Dendritic cell treated with granulocyte-macrophage colony-stimulating factor and Interleukin-4, amounts not matched to agents 40 ng/mL and 50 ng/mL, for 4 days (primary cell): ENCODE measurements around the gene ERP27.

Source experiments
- H3K27ac Mint-ChIP-seq: one replicate; pipeline ENCODE4 v1.8.0; 2022; ENCODE audit warnings: mild to moderate bottlenecking, mixed read lengths
- H3K27me3 Mint-ChIP-seq: one replicate; pipeline ENCODE4 v1.8.0; 2022; ENCODE audit warnings: mild to moderate bottlenecking, mixed read lengths
- H3K36me3 Mint-ChIP-seq: one replicate; pipeline ENCODE4 v1.8.0; 2022; ENCODE audit warnings: low read depth, mixed read lengths
- H3K4me1 Mint-ChIP-seq: one replicate; pipeline ENCODE4 v1.8.0; 2022; ENCODE audit warnings: low read depth, mixed read lengths
- H3K4me3 Mint-ChIP-seq: one replicate; pipeline ENCODE4 v1.8.0; 2022; ENCODE audit warnings: mild to moderate bottlenecking, moderate library complexity, mixed read lengths
- H3K9me3 Mint-ChIP-seq: one replicate; pipeline ENCODE4 v1.8.0; 2022; ENCODE audit warnings: mixed read lengths
- intact Hi-C: fragments of 100-400 bp; cut with micrococcal nuclease; formaldehyde crosslinking; loops from one replicate; pipeline ENCODE4 v1.15.0; 2022

ERP27 gene

DNA sequence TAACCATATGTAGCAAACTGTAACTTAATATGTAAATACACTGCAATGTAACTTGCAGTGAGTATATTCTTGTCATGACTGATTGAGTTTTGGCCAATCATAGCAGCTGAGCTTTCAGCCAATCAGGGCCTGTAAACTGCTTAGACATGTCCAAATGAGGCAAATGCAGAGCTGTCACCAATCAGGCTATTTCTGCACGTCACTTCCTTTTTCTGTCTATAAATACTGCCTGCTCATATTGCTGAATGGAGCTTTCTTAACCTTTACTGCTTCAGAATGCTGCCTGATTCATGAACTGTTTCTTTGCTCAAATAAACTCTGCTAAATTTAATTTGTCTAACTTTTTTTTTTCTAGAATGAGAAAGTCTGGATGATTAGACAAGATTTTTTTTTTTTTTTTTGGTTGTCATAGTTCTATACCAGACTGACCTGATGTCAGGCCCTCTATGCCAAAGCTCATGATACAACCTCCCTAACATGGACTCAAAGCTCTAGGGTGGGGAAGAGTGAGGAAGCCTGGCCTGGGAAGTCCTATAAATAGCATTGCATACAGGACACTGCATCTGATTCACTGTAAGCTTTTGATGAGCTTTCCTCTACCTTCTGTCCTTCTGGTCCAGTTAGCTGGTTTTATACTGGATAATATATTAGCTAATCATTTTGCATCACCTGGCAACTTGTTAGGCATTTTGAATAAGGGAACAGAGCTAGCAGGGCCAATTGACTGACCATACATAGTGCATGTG lies 64.7 kb downstream of the ERP27 start:
- Mint-ChIP-seq H3K9me3 (no peaks in the 10 kb centered on the region), H3K4me3 (no peak overlapping the region), H3K27me3 (no peaks in the 10 kb centered on the region), H3K27ac (no peak overlapping the region), H3K4me1 (no peaks in the 10 kb centered on the region), H3K36me3 (no peaks in the 10 kb centered on the region)
- intact Hi-C loops, result no loop called here

DNA sequence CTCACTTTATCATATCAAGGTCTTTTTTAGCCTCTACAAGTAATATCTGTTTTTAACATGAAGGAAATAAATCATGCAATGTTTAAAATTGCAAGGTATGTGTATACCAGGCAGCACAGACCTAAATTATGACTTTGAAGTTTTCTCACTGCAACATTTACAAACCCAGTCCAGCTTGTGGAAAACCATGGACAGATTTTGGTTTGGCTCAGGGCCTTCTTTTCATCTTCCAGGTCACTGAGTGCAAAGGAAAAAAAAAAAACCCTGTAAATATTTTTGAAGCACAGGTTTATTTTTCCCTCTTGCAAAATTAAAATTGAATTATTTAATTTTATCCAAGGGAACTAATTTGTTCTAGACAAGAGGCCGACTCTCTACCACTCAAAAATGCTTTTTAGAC lies 66.5 kb downstream of the ERP27 start:
- H3K27me3 Mint-ChIP-seq, result no peaks in the 10 kb centered on the region
- no peaks in the 10 kb centered on the region for H3K36me3 Mint-ChIP-seq
- H3K4me1 Mint-ChIP-seq, result no peaks in the 10 kb centered on the region
- H3K4me3 Mint-ChIP-seq, result no peak overlapping the region
- intact Hi-C loops, result no loop called here
- no peak overlapping the region for H3K27ac Mint-ChIP-seq
- H3K9me3 Mint-ChIP-seq, result peaks cover 14% of the 10 kb centered on the region

DNA sequence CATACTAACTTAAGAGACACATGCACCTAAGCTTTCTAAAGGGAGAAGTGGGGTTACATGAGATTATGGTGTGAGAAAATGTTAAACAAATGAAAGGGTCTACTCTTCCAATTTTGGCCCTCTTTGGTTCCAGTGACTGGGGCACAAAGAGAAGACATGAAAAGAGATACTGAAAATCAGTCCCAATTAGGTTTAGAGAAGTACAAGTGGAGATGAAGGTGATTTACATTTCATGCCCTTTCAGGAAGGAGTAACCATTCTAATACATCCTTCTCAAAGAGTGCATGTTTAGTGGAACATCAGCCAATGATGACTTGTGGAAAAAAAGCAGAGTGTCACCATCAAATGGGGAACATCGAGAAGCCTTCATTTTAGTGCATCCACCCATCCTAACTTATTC lies 67.1 kb downstream of the ERP27 start:
- H3K27me3 Mint-ChIP-seq, result no peaks in the 10 kb centered on the region

DNA sequence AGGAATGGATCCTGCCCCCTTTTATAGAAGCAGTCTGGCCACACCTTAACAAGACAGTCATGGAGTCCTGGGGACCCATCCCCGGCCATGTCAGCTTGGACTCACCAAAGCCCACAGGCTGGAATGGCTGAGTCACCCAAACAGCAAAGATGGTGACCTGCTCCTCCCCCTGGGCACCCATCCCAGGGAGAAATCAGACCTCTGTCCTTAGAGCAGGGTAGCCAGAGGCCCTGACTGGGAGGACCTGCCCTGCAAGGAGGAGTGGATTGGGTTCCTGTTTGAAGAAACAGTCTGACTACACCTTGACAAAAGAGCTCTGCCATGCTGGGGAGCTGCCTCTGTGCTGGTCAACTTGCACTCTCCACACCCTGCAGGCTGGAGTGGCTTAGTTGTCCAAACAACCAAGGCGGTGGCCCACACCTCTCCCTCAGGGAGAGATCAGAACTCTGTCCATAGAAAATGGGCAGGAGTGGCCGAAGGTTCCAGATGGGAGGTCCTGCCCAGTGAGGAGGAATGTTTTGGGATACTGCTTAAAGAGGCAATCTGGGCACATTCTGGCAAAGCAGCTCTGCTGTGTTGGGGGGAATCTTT lies 69.3 kb downstream of the ERP27 start:
- Mint-ChIP-seq H3K36me3 (no peaks in the 10 kb centered on the region), H3K4me1 (no peaks in the 10 kb centered on the region), H3K27ac (no peak overlapping the region), H3K4me3 (no peak overlapping the region), H3K9me3 (peaks cover 15% of the 10 kb centered on the region), H3K27me3 (no peaks in the 10 kb centered on the region)
- intact Hi-C loops, result no loop called here

More for the DNA sequence above, 67.1 kb downstream of the ERP27 start:
- Mint-ChIP-seq H3K36me3 (no peaks in the 10 kb centered on the region), H3K27ac (no peak overlapping the region), H3K4me3 (no peak overlapping the region), H3K4me1 (no peaks in the 10 kb centered on the region), H3K9me3 (peaks cover 15% of the 10 kb centered on the region)
- intact Hi-C loops, result no loop called here
